Dermis lymphatic vessel endothelial cell (primary cell): ENCODE results near the gene PRAMEF25. TPM values are rescaled to one million over a fixed set of nuclear protein-coding genes. Genes with fewer than 3 reads are reported as not detected.

Source experiments
- total RNA-seq: library from RNA; depleted of rRNA; stranded (reverse); fragments of >200 nt; gene quantifications from 2 replicates; pipeline ENCODE4 v1.2.1, GENCODE V29; 2014

Gene PRAMEF25
- total RNA-seq: not detected in 2 replicates

GRCh38 chr1:13070474-13070873 lies at the start of gene PRAMEF25:
TSS of gene PRAMEF25 (plus strand) at chr1:13070774. CDS start at chr1:13073694, 2,920 bp downstream.

GRCh38 chr1:13056475-13056874 lies 14.1 kb upstream of the PRAMEF25 start, which contains the start of gene PRAMEF27:
TSS of gene PRAMEF27 (minus strand) at chr1:13056575. CDS start at chr1:13053659, 2,916 bp downstream.

GRCh38 chr1:13116754-13117153 lies 46.2 kb downstream of the PRAMEF25 start, which contains the start of gene HNRNPCL2:
TSS of gene HNRNPCL2 (minus strand) at chr1:13116854. CDS start at chr1:13116400, 454 bp downstream.

Other genes starting within 250 kb of the PRAMEF25 start
- gene PRAMEF11, start 239.4 kb upstream of the PRAMEF25 start, total RNA-seq: not detected in 2 replicates
- not detected in 2 replicates for gene HNRNPCL1, start 222.1 kb upstream of the PRAMEF25 start, total RNA-seq
- gene PRAMEF2, start 213.7 kb upstream of the PRAMEF25 start, total RNA-seq: not detected in 2 replicates
- not detected in 2 replicates for gene PRAMEF4, start 184.6 kb upstream of the PRAMEF25 start, total RNA-seq
- gene PRAMEF10, start 172.5 kb upstream of the PRAMEF25 start, total RNA-seq: not detected in 2 replicates
- not detected in 2 replicates for gene PRAMEF7, start 154.2 kb upstream of the PRAMEF25 start, total RNA-seq
- not detected in 2 replicates for gene PRAMEF6, start 123.2 kb upstream of the PRAMEF25 start, total RNA-seq
- not detected in 2 replicates for gene PRAMEF27, start 14.2 kb upstream of the PRAMEF25 start, total RNA-seq
- not detected in 2 replicates for gene HNRNPCL3, start 10.0 kb upstream of the PRAMEF25 start, total RNA-seq
- not detected in 2 replicates for gene HNRNPCL2, start 46.1 kb downstream of the PRAMEF25 start, total RNA-seq
- not detected in 2 replicates for gene PRAMEF26, start 85.2 kb downstream of the PRAMEF25 start, total RNA-seq
- gene HNRNPCL4, start 94.9 kb downstream of the PRAMEF25 start, total RNA-seq: not detected in 2 replicates
- gene PRAMEF9, start 101.1 kb downstream of the PRAMEF25 start, total RNA-seq: not detected in 2 replicates
- not detected in 2 replicates for gene PRAMEF13, start 130.6 kb downstream of the PRAMEF25 start, total RNA-seq
- not detected in 2 replicates for gene PRAMEF18, start 155.4 kb downstream of the PRAMEF25 start, total RNA-seq
- gene PRAMEF5, start 183.4 kb downstream of the PRAMEF25 start, total RNA-seq: not detected in 2 replicates
- gene PRAMEF8, start 214.4 kb downstream of the PRAMEF25 start, total RNA-seq: not detected in 2 replicates
- not detected in 2 replicates for gene PRAMEF33, start 232.8 kb downstream of the PRAMEF25 start, total RNA-seq
- not detected in 2 replicates for gene PRAMEF15, start 244.8 kb downstream of the PRAMEF25 start, total RNA-seq